GM10266 (cell line): ENCODE data around the gene NOS3.

ENCODE experiments used
- DNase-seq: peaks from one replicate; pipeline ENCODE4 v3.0.0; 2012; ENCODE audit errors: extremely low spot score
- TF ChIP-seq, protein P1 (sequence below): IDR thresholded peaks from 2 replicates; pipeline ENCODE4 v1.5.1; 2012; ENCODE audit warnings: mild to moderate bottlenecking, low read depth; ENCODE audit not compliant: control insufficient read depth, insufficient read depth; ENCODE audit errors: missing control alignments

Gene NOS3

DNA sequence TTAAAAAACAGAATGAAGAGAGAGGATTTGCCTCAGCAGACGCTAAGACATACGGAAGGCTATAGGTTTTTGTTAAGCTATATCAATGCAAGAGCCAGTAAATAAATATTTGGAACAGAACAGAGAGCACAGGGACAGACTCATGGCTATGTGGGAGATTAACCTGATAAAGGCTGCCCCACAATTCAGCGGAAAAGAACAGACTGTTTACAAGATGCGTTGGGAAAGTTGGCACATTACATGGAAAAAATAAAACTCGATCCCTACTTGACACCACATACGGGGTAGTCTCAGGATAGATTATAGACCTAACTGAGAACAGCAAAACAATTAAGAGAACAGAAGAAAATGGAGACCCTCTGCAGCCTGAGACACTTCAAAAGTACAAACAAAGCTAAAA, 23.5 kb upstream of the NOS3 start:
- no peak for DNase-seq
- TF ChIP-seq, protein P1, sequence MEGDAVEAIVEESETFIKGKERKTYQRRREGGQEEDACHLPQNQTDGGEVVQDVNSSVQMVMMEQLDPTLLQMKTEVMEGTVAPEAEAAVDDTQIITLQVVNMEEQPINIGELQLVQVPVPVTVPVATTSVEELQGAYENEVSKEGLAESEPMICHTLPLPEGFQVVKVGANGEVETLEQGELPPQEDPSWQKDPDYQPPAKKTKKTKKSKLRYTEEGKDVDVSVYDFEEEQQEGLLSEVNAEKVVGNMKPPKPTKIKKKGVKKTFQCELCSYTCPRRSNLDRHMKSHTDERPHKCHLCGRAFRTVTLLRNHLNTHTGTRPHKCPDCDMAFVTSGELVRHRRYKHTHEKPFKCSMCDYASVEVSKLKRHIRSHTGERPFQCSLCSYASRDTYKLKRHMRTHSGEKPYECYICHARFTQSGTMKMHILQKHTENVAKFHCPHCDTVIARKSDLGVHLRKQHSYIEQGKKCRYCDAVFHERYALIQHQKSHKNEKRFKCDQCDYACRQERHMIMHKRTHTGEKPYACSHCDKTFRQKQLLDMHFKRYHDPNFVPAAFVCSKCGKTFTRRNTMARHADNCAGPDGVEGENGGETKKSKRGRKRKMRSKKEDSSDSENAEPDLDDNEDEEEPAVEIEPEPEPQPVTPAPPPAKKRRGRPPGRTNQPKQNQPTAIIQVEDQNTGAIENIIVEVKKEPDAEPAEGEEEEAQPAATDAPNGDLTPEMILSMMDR, result no peak

DNA sequence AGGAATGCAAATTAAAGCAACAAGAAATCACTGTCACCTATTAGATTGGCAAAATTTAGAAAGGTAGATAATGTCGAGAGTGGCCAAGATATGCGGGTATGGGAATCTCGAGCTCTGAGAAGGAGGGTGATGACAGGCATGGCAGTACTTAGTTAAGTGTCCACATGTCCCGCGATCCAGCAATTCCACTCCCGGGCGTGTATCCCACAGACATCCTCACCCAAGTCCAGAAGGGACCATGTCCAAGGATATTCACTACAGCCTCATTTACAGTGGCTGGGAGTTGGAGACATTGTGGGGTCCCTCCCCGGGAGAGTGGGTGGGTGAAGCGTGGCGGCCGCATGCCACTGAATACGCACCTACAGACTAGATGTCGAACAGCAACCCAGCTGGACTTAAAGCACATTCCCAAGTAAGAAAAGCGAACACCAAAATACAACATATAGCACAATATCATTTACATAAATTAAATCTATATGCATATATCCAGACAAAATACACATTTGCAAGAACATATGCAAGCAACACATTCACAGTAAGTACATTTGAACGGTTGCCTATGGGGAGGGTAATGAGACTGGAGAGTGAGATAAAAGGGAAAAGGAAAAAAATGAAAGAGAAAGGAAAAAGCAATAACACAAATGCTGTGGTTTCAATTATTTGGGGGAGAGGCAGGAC, 22.6 kb upstream of the NOS3 start:
- TF ChIP-seq, protein P1, result no peak
- DNase-seq, result no peak

DNA sequence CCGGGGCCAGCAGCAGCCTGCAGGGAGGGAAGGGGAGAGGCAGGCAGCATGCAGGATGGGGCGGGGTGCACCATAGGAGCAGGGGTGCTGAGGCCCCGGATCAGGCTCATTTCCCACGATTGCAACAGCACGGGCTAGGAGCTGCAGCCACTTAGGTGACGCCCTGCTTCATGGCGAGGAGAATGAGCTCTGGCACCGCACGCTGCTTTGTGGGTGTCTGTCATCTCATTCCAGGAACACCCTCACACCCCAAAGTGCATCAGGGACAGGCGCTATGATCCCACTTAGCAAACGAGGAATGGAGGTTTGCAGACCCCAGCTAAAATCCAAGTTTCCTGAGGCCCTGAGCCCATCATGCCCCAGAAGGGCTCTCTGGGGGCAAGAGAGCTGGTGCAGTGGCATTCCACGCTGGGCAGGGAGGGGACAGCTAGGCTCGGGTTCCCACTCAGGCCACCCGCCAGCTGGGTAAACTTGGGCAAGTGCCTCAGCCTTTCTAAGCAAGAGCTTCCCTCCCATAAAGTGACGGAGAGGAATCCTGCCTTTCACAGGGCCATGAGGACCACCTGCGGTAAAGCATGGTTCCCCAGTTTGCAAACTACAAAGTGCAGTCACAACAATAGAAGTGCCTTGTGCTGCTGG, 22.0 kb upstream of the NOS3 start:
- no peak for DNase-seq
- TF ChIP-seq, protein P1, result no peak

DNA sequence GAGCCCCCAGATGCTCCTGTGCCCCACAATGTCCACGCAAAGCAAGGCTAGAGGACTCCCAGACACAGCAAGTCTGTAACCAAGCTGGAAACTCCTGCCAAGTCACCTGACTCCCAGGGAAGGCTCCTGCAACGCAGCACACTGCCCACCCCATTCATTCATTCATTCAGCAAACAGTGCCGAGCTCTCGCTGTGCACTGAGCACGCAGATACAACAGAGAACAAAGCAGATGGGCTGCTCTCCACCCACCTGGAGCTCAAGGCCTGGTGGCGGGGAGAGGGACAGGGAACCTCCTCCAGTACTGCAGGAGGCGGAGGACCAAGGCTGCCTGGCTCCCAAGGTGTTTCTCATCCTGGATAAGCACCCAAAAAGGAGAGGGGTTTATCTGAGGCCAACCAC, 21.3 kb upstream of the NOS3 start:
- DNase-seq, result no peak
- TF ChIP-seq, protein P1, result no peak

DNA sequence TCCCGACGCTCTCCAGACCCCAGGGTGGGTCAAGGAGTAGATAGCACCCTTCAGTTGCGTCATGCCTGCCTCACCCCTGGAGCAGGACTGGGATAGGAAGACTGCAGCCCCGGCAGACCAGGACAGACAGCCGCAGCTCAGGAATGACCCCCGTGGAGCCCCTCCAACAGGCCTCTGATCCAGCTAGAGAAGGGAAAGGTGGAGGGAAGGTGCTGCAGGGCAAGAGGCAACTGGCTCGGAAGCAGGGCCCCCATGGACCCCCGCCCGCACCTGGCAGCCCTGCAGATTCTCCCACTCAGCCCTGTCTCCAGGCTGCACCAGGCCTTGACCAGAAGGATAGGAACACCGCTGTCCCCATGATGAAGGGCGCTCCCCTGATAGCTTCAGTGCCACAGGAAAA, 20.4 kb upstream of the NOS3 start:
- TF ChIP-seq, protein P1, result no peak
- no peak for DNase-seq

DNA sequence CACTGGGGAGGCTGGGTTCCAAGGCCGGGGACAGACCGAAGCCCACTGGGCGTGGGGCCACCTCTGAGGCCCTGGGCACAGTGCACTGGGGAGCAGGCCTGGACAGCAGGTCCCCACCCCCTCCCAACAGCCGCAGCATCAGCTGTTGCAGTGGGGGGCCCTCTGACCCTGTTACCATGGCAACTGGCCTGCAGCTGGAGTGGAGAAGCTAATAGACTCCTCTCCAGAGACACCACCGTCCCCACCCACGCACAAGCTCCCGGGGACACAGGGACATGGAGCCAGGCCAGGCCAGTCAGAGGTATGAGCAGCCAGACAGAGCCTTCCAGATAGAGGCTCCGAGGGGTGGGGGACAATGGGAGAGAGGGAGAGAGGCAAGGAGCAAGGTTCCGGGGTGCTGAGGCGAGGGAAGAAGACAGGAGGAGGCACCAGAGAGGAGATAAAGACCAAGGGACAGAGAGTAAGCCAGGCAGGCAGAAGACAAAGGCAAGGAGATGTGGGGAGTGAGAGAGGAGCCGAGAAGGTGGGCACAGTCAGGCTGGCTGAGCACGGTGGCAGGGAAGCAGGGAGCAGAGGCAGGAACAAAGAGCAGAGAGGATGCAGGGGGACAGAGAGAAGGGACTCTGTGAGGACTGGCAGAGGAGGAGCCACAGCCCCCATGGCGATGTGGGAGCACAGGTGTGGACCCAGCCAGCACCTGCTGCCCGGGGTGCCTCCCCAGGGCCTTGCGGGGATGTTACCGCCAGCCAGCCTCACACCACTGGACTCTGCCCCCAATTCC, 19.4 kb upstream of the NOS3 start:
- no peak for DNase-seq
- TF ChIP-seq, protein P1, result no peak

DNA sequence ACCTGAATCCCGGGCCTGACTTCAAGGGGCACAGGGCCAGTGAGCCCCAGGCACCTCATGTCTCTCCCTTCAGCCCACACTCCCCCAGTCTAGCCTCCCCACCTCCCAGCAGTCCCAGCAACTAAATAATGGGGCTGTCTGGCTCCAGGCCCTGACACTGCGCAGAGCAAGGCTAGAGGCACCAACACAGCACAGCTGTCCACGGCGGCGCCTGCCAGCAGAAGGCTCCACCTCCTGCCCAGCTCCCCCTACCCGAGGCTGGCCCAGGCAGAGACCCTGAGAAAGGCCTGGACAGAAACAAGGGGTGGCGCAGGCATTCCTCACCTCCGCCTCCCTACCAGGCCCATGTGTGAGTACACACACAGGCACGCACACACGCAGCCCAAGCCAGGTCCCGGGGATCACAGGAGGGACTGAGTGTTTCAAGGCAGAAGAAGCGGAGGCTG, 18.8 kb upstream of the NOS3 start:
- DNase-seq, result no peak

More for the DNA sequence above, 18.8 kb upstream of the NOS3 start:
- TF ChIP-seq, protein P1, result no peak
